ENCODE results near the gene NEFH. TPM values are rescaled to one million over a fixed set of nuclear protein-coding genes. Genes with fewer than 3 reads are reported as not detected.

Gene NEFH
- total RNA-seq, 1 experiment from 2014 or later: not detected

GRCh38 chr22:29447906-29448305 is 32.1 kb upstream of the NEFH start:
- Histone ChIP-seq H3K9ac (ENCODE audit: low read length) (no peak overlapping the region), H3K4me2 (ENCODE audit: low read length) (no peak overlapping the region), H3K79me2 (ENCODE audit: insufficient read depth, low read length) (no peaks in the 10 kb centered on the region), H4K20me1 (ENCODE audit: insufficient read depth) (no peaks in the 10 kb centered on the region), H2AFZ (ENCODE audit: low read depth, low read length, poor library complexity, severe bottlenecking) (no peak overlapping the region), H3K27me3 (ENCODE audit: insufficient read depth, low read length) (no peaks in the 10 kb centered on the region), H3K9me3 (ENCODE audit: control insufficient read depth in 1 of 2, insufficient read depth in 1 of 2, low read depth in 1 of 2, low read length in 2 of 2) (no peaks in the 10 kb centered on the region), H3K4me1 (ENCODE audit: control insufficient read depth in 1 of 2, insufficient read depth in 2 of 2, low read length in 2 of 2) (no peaks in the 10 kb centered on the region), H3K27ac (ENCODE audit: low read depth, low read length) (no peak overlapping the region), H3K9me2 (ENCODE audit: insufficient read depth) (no peaks in the 10 kb centered on the region), H3K4me3 (replicated peaks in 1 of 2; ENCODE audit: low read depth in 1 of 2, low read length in 2 of 2) (no peak overlapping the region), H3K36me3 (ENCODE audit: control insufficient read depth in 1 of 2, insufficient read depth in 2 of 2, low read length in 2 of 2) (no peaks in the 10 kb centered on the region)
- BruUV-seq (replicated peaks): no TSS peak
- no peak for DNase-seq (ENCODE audit: low read depth, low spot score)
- no peak for ATAC-seq
- ChIA-PET CTCF (interaction anchor here (0.6 kb wide), 1 partner anchor 23 kb away, joined by 3 read pairs; no protein-coding TSS in a partner anchor), POLR2A (no interaction called here), RAD21 (ENCODE audit: low non-redundant PET in 1 of 2, low total read pairs in 2 of 2, uncharacterized antibody in 2 of 2, unreplicated experiment in 2 of 2) (no interaction called here)
- TF ChIP-seq YY1 (IDR thresholded peaks at IDR 0.05; ENCODE audit: extremely low read depth, insufficient replicate concordance, low read depth, low read length): no peak
- intact Hi-C loops (cut with micrococcal nuclease): no loop called here

GRCh38 chr22:29449296-29449875 is 30.6 kb upstream of the NEFH start:
- Histone ChIP-seq H3K9ac (ENCODE audit: low read length) (no peak overlapping the region), H3K27me3 (ENCODE audit: insufficient read depth, low read length) (no peaks in the 10 kb centered on the region), H3K27ac (ENCODE audit: low read depth, low read length) (no peak overlapping the region), H2AFZ (ENCODE audit: low read depth, low read length, poor library complexity, severe bottlenecking) (no peak overlapping the region), H3K79me2 (ENCODE audit: insufficient read depth, low read length) (no peaks in the 10 kb centered on the region), H4K20me1 (ENCODE audit: insufficient read depth) (no peaks in the 10 kb centered on the region), H3K9me2 (ENCODE audit: insufficient read depth) (no peaks in the 10 kb centered on the region), H3K4me1 (ENCODE audit: control insufficient read depth in 1 of 2, insufficient read depth in 2 of 2, low read length in 2 of 2) (no peaks in the 10 kb centered on the region), H3K36me3 (ENCODE audit: control insufficient read depth in 1 of 2, insufficient read depth in 2 of 2, low read length in 2 of 2) (no peaks in the 10 kb centered on the region), H3K4me3 (replicated peaks in 1 of 2; ENCODE audit: low read depth in 1 of 2, low read length in 2 of 2) (no peak overlapping the region), H3K4me2 (ENCODE audit: low read length) (no peak overlapping the region), H3K9me3 (ENCODE audit: control insufficient read depth in 1 of 2, insufficient read depth in 1 of 2, low read depth in 1 of 2, low read length in 2 of 2) (no peaks in the 10 kb centered on the region)
- TF ChIP-seq ELF1 (IDR thresholded peaks at IDR 0.05; ENCODE audit: borderline replicate concordance, low read depth) (no peak), RAD21 (IDR thresholded peaks at IDR 0.05; ENCODE audit: low read depth) (no peak), JUND (IDR thresholded peaks at IDR 0.05) (no peak), SIN3A (IDR thresholded peaks at IDR 0.05; ENCODE audit: low read depth) (no peak), CEBPB (IDR thresholded peaks at IDR 0.05; ENCODE audit: low read depth) (no peak), FOSL1 (IDR thresholded peaks at IDR 0.05; ENCODE audit: low read depth) (no peak), EGR1 (IDR thresholded peaks at IDR 0.05; ENCODE audit: low read depth) (no peak), YY1 (IDR thresholded peaks at IDR 0.05; ENCODE audit: extremely low read depth, insufficient replicate concordance, low read depth, low read length) (no peak), CBX3 (IDR thresholded peaks at IDR 0.05; ENCODE audit: low read depth) (no peak)
- ChIA-PET POLR2A (no interaction called here), CTCF (no interaction called here), RAD21 (ENCODE audit: low non-redundant PET in 1 of 2, low total read pairs in 2 of 2, uncharacterized antibody in 2 of 2, unreplicated experiment in 2 of 2) (no interaction called here)
- BruUV-seq (replicated peaks): no TSS peak
- intact Hi-C loops (cut with micrococcal nuclease): no loop called here
- DNase-seq (ENCODE audit: low read depth, low spot score): no peak
- no peak for ATAC-seq
